GM12864 (cell line): ENCODE measurements around the gene TMEM45A.
A peak's percentile ranks its signal among the peaks of the same experiment; 100 is the strongest.

Experiments
- DNase-seq: peaks from one replicate; pipeline ENCODE4 v3.0.0-alpha.2; 2011; ENCODE audit warnings: low read depth
- H3K4me3 ChIP-seq: 2 replicates; pipeline ENCODE4 v1.5.1; 2011; ENCODE audit warnings: mild to moderate bottlenecking, low read depth, low read length, control low read depth
- CTCF ChIP-seq: IDR thresholded peaks from 2 replicates; pipeline ENCODE4 v1.5.1; 2011; ENCODE audit warnings: low read depth, mild to moderate bottlenecking, moderate library complexity, low read length, control low read depth, inconsistent platforms; ENCODE audit errors: missing control alignments

TMEM45A gene

DNA sequence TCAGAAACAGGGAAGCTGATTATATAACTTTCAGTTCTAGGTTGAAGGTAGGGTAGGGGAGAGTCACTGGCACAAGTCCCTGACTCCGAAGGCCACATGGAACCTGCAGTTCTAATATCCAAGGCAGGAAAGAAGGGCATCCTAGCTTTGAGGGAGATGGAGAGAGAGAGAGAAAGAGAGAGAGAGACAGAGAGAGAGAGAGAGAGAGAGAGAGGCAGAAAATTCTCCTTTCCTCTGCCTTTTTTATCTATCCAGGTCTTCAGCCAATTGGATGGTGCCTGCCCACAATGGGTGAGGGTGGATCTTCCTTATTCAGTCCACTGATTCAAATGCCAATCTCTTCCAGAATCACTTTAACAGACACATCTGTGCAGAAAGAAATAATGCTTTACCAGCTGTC lies 35.7 kb upstream of the TMEM45A start:
- no peak for DNase-seq
- H3K4me3 ChIP-seq, result no peak overlapping the region
- no peak for TF ChIP-seq CTCF

GRCh38 chr3:100457811-100458210 lies 34.6 kb upstream of the TMEM45A start:
- TF ChIP-seq CTCF, result no peak
- DNase-seq, result no peak
- H3K4me3 ChIP-seq, result no peak overlapping the region

GRCh38 chr3:100458814-100459213 lies 33.6 kb upstream of the TMEM45A start:
- DNase-seq, result no peak
- no peak for TF ChIP-seq CTCF
- H3K4me3 ChIP-seq, result no peak overlapping the region

DNA sequence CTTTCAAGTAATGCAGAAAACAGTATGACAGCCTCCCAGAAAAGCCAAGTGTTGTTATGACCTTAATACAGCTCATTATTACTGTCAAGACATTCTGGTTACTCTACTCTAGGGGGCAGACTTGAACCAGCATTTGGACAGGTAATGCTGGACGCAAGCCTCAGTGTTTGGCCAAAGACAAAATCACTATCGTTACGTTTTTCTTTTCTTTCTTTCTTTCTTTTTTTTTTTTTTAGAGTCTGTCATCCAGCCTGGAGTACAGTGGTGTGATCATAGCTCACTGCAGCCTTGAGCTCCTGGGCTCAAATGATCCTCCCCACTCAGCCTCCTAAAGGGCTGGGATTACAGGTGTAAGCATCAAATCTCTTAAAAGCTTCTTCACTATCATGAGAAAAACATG lies 29.4 kb upstream of the TMEM45A start:
- peak; percentile 67 for TF ChIP-seq CTCF
- no peak overlapping the region for H3K4me3 ChIP-seq
- DNase-seq, result peak; percentile 21

- H3K4me3 ChIP-seq, result no peak overlapping the region
- DNase-seq, result no peak
- TF ChIP-seq CTCF, result no peak
These were observed 28.7 kb upstream of the TMEM45A start for GRCh38 chr3:100463646-100464155.

- no peak for DNase-seq
- no peak overlapping the region for H3K4me3 ChIP-seq
These were observed 26.3 kb upstream of the TMEM45A start for GRCh38 chr3:100465892-100466777.

More at GRCh38 chr3:100465892-100466777, 26.3 kb upstream of the TMEM45A start:
- TF ChIP-seq CTCF, result no peak
